Liver (tissue), 9 donors: ENCODE data around the gene MTCH2. TPM values are rescaled to one million over a fixed set of nuclear protein-coding genes. Genes with fewer than 3 reads are reported as not detected.

Experiments used
- DNase-seq: peaks from one replicate; pipeline ENCODE4 v3.0.0-alpha.2; 2017; ENCODE audit warnings: low spot score
- H3K27ac ChIP-seq, 2 donors: one replicate each; pipeline ENCODE4 v1.7.0; 2013; ENCODE audit warnings: inconsistent platforms in 2 of 2, low read length in 2 of 2, control low read depth in 1 of 2, low read depth in 1 of 2, mild to moderate bottlenecking in 1 of 2
- H3K27me3 ChIP-seq, 4 donors: one replicate each; pipeline versions ENCODE4 v1.6.1 to v1.7.0; 2013; ENCODE audit warnings: low read length in 3 of 4, inconsistent platforms in 1 of 4, mild to moderate bottlenecking in 1 of 4, moderate library complexity in 1 of 4; ENCODE audit not compliant: control insufficient read depth in 4 of 4, insufficient read depth in 4 of 4
- H3K36me3 ChIP-seq, 4 donors: one replicate each; pipeline versions ENCODE4 v1.6.1 to v1.7.0; 2013; ENCODE audit warnings: low read length in 3 of 4, mild to moderate bottlenecking in 3 of 4, low read depth in 1 of 4, moderate library complexity in 1 of 4; ENCODE audit not compliant: control insufficient read depth in 4 of 4, insufficient read depth in 3 of 4
- H3K4me1 ChIP-seq, 4 donors: one replicate each; pipeline versions ENCODE4 v1.6.1 to v1.7.0; 2013; ENCODE audit warnings: low read length in 3 of 4, mild to moderate bottlenecking in 3 of 4, moderate library complexity in 1 of 4; ENCODE audit not compliant: control insufficient read depth in 4 of 4, insufficient read depth in 4 of 4
- H3K4me3 ChIP-seq, 3 donors: one replicate each; pipeline versions ENCODE4 v1.6.1 to v1.7.0; 2013; ENCODE audit warnings: low read length in 3 of 3, control low read depth in 1 of 3, low read depth in 1 of 3, mild to moderate bottlenecking in 1 of 3
- H3K9ac ChIP-seq, 2 donors: one replicate each; pipeline ENCODE4 v1.7.0; 2013; ENCODE audit warnings: low read length in 2 of 2, mild to moderate bottlenecking in 2 of 2, moderate library complexity in 2 of 2, control low read depth in 1 of 2, low read depth in 1 of 2
- H3K9me3 ChIP-seq, 4 donors: one replicate each; pipeline versions ENCODE4 v1.6.1 to v1.7.0; 2013; ENCODE audit warnings: low read length in 3 of 4; ENCODE audit not compliant: control insufficient read depth in 4 of 4
- EGR1 ChIP-seq, 2 donors: IDR thresholded peaks; 2 replicates each; pipeline ENCODE4 v1.6.1; 2016 to 2018; ENCODE audit warnings: antibody characterized with exemption in 2 of 2, low read depth in 2 of 2
- FOXA1 ChIP-seq: IDR thresholded peaks from 2 replicates; pipeline ENCODE4 v1.6.1; 2016; ENCODE audit warnings: antibody characterized with exemption
- GABPA ChIP-seq, 2 donors: IDR thresholded peaks in 1 of 2; conservative IDR thresholded peaks in 1 of 2; 2 replicates each; pipeline ENCODE4 v1.6.1; 2016; ENCODE audit warnings: antibody characterized with exemption in 2 of 2, mild to moderate bottlenecking in 1 of 2, moderate library complexity in 1 of 2
- HNF4G ChIP-seq: IDR thresholded peaks from 2 replicates; pipeline ENCODE4 v1.6.1; 2016; ENCODE audit warnings: antibody characterized with exemption
- JUND ChIP-seq, 2 donors: IDR thresholded peaks; 2 replicates each; pipeline ENCODE4 v1.6.1; 2016; ENCODE audit warnings: antibody characterized with exemption in 2 of 2
- NR2F2 ChIP-seq: IDR thresholded peaks from 2 replicates; pipeline ENCODE4 v1.6.1; 2016; ENCODE audit warnings: antibody characterized with exemption
- RXRA ChIP-seq, 2 donors: IDR thresholded peaks; 2 replicates each; pipeline ENCODE4 v1.6.1; 2017 to 2018; ENCODE audit warnings: antibody characterized with exemption in 2 of 2, mild to moderate bottlenecking in 1 of 2
- TAF1 ChIP-seq: conservative IDR thresholded peaks from 2 replicates; pipeline ENCODE4 v1.6.1; 2016; ENCODE audit warnings: antibody characterized with exemption, mild to moderate bottlenecking
- YY1 ChIP-seq: IDR thresholded peaks from 2 replicates; pipeline ENCODE4 v1.6.1; 2016; ENCODE audit warnings: antibody characterized with exemption, mild to moderate bottlenecking
- WGBS: extraction: QIAGEN DNeasy Blood & Tissue Kit; methylation state at CpG from one replicate; pipeline ENCODE4 v1.1.7; 2013; 5-methylcytosine and 5-hydroxymethylcytosine counted together
- polyA plus RNA-seq, 2 donors: library from polyadenylated mRNA; stranded (reverse) in 1 of 2; unstranded in 1 of 2; fragments of 200-250 nt in 1 of 2; fragments of >200 nt in 1 of 2; fragmentation: Nextera tagmentation in 1 of 2; extraction: Ambion mirVana in 1 of 2; gene quantifications; one replicate each; pipeline versions ENCODE4 v1.2.1 to v1.2.3, GENCODE V29; 2013 to 2015
- total RNA-seq, 2 donors: library from RNA; depleted of rRNA; stranded (reverse); fragments of >200 nt; gene quantifications; one replicate each; pipeline ENCODE4 v1.2.3, GENCODE V29; 2014
- TF ChIP-seq, protein P1 (sequence below): IDR thresholded peaks from 2 replicates; pipeline ENCODE4 v1.6.1; 2016; ENCODE audit warnings: antibody characterized with exemption
- TF ChIP-seq, protein P2 (sequence below): fragments of 150-350 bp; IDR thresholded peaks from 2 replicates; pipeline ENCODE4 v1.5.1; 2017; ENCODE audit warnings: improper control_type of control experiment, low read depth, low read length; ENCODE audit not compliant: missing input control
- TF ChIP-seq, protein P3 (sequence below): IDR thresholded peaks from 2 replicates; pipeline ENCODE4 v1.6.1; 2016; ENCODE audit warnings: antibody characterized with exemption
- TF ChIP-seq, protein P4 (sequence below): IDR thresholded peaks from 2 replicates; pipeline ENCODE4 v1.6.1; 2016; ENCODE audit warnings: antibody characterized with exemption
- donor health status: healthy.
- donor health status: healthy.
- donor health status: healthy.
- donor health status: healthy.
- donor health status: healthy.

The MTCH2 gene
- total and polyA plus RNA-seq, 4 donors: 62.5 to 304 (median 126) TPM

DNA sequence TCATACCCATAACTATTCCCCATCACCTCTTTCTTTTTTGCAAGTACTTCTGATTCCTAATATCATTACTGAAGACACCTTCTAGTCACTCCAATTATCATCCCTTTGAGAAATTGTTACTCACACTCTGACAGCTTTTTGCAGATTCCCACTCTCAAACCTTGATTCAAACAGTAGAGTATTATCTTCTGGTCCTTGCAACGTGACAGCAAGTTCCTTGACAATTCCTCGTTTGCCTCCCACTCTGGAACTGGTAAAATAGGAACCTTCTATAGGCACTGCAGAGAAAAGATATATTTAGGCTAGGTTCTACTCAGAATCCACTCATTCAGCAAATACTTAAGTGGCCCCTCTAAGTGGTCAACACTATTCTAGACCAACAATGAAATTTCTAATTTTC lies 49.6 kb upstream of the MTCH2 start:
- 76% methylated on average over 2 of the region's 2 CpGs for WGBS
- TF ChIP-seq TAF1 (no peak), RXRA (IDR thresholded peaks at IDR 0.05) (no peak), JUND (IDR thresholded peaks at IDR 0.05) (no peak), GABPA (IDR thresholded peaks at IDR 0.05 in 1 of 2, conservative IDR thresholded peaks at IDR 0.05 in 1 of 2) (no peak), FOXA1 (no peak)
- TF ChIP-seq, protein P1, sequence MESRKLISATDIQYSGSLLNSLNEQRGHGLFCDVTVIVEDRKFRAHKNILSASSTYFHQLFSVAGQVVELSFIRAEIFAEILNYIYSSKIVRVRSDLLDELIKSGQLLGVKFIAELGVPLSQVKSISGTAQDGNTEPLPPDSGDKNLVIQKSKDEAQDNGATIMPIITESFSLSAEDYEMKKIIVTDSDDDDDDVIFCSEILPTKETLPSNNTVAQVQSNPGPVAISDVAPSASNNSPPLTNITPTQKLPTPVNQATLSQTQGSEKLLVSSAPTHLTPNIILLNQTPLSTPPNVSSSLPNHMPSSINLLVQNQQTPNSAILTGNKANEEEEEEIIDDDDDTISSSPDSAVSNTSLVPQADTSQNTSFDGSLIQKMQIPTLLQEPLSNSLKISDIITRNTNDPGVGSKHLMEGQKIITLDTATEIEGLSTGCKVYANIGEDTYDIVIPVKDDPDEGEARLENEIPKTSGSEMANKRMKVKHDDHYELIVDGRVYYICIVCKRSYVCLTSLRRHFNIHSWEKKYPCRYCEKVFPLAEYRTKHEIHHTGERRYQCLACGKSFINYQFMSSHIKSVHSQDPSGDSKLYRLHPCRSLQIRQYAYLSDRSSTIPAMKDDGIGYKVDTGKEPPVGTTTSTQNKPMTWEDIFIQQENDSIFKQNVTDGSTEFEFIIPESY: no peak
- Histone ChIP-seq H3K36me3 (peaks cover 0 to 5% (median 5%) of the 10 kb centered on the region in 4 donors), H3K9ac (no peak overlapping the region), H3K27ac (no peak overlapping the region), H3K4me1 (no peaks in the 10 kb centered on the region), H3K4me3 (no peak overlapping the region), H3K9me3 (no peaks in the 10 kb centered on the region), H3K27me3 (no peaks in the 10 kb centered on the region)
- no peak for DNase-seq

DNA sequence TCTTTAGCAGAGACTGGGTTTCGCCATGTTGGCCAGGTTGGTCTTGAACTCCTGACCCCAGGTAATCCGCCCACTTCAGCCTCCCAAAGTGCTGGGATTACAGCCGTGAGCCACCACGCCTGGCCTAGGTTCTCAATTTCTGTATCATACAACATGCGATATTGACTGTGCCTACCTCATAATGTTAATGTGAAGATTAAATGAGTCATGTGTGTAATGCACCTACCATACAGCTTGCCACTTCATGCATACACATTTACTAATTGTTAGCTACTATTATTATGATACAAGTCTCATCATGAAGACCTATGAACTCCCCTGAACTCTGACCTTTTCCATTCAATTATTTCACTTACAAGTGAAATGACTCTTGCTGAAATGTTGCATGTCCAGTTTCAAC lies 47.1 kb upstream of the MTCH2 start:
- WGBS: 92% methylated on average over 5 of the region's 5 CpGs
- Histone ChIP-seq H3K9me3 (no peaks in the 10 kb centered on the region), H3K9ac (no peak overlapping the region)

DNA sequence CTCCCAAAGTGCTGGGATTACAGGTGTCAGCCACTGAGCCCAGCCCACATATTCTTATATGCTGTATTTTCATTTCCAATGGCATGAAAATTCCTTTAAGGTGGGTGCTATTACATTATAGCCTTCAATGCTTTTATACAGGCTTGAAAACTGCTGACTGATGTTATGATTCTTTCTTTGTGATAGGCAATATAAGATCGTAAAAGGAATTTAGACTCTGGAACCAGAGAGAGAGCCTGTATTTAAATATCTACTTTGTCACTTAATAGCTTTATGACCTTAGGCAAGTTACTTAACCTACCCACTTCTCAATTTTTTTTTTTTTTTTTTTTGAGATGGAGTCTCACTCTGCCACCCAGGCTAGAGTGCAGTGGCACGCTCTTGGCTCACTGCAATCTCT lies 46.6 kb upstream of the MTCH2 start:
- no peak overlapping the region for H3K4me3 ChIP-seq
- no peak overlapping the region for H3K27ac ChIP-seq
- H3K4me1 ChIP-seq: peaks cover 0 to 1% (median 0%) of the 10 kb centered on the region in 4 donors
- DNase-seq: no peak
- no peaks in the 10 kb centered on the region for H3K27me3 ChIP-seq
- WGBS: 87% methylated on average over 2 of the region's 2 CpGs
- H3K36me3 ChIP-seq: peaks cover 0 to 5% (median 5%) of the 10 kb centered on the region in 4 donors
- no peak overlapping the region for H3K9ac ChIP-seq
- no peak for TF ChIP-seq FOXA1
- H3K9me3 ChIP-seq: no peaks in the 10 kb centered on the region

More for the DNA sequence above, 47.1 kb upstream of the MTCH2 start:
- Histone ChIP-seq H3K27me3 (no peaks in the 10 kb centered on the region), H3K27ac (no peak overlapping the region), H3K4me1 (peaks cover 0 to 1% (median 0%) of the 10 kb centered on the region in 4 donors), H3K4me3 (no peak overlapping the region), H3K36me3 (peaks cover 0 to 5% (median 5%) of the 10 kb centered on the region in 4 donors)
- DNase-seq: no peak
- TF ChIP-seq NR2F2 (no peak), JUND (IDR thresholded peaks at IDR 0.05) (no peak), RXRA (IDR thresholded peaks at IDR 0.05) (no peak), HNF4G (no peak), TAF1 (no peak), YY1 (no peak), EGR1 (IDR thresholded peaks at IDR 0.05; ENCODE audit: low read depth in 2 of 2) (no peak)
- TF ChIP-seq, protein P2, sequence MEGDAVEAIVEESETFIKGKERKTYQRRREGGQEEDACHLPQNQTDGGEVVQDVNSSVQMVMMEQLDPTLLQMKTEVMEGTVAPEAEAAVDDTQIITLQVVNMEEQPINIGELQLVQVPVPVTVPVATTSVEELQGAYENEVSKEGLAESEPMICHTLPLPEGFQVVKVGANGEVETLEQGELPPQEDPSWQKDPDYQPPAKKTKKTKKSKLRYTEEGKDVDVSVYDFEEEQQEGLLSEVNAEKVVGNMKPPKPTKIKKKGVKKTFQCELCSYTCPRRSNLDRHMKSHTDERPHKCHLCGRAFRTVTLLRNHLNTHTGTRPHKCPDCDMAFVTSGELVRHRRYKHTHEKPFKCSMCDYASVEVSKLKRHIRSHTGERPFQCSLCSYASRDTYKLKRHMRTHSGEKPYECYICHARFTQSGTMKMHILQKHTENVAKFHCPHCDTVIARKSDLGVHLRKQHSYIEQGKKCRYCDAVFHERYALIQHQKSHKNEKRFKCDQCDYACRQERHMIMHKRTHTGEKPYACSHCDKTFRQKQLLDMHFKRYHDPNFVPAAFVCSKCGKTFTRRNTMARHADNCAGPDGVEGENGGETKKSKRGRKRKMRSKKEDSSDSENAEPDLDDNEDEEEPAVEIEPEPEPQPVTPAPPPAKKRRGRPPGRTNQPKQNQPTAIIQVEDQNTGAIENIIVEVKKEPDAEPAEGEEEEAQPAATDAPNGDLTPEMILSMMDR: no peak
- TF ChIP-seq, protein P3, sequence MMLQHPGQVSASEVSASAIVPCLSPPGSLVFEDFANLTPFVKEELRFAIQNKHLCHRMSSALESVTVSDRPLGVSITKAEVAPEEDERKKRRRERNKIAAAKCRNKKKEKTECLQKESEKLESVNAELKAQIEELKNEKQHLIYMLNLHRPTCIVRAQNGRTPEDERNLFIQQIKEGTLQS: no peak
- TF ChIP-seq, protein P4, sequence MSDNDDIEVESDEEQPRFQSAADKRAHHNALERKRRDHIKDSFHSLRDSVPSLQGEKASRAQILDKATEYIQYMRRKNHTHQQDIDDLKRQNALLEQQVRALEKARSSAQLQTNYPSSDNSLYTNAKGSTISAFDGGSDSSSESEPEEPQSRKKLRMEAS: no peak
